Immature natural killer cell (primary cell): ENCODE results near the gene RMND5A. TPM values are rescaled to one million over a fixed set of nuclear protein-coding genes. Genes with fewer than 3 reads are reported as not detected.

Experiments
- DNase-seq, 3 donors: peaks; one replicate each; pipeline ENCODE4 v3.0.0; 2022; ENCODE audit warnings: mixed read lengths in 1 of 3
- H3K27ac Mint-ChIP-seq, 6 donors: one replicate each; pipeline ENCODE4 v1.8.0; 2020; ENCODE audit warnings: mixed read lengths in 6 of 6, mild to moderate bottlenecking in 5 of 6, inconsistent platforms in 4 of 6, moderate library complexity in 3 of 6
- H3K27me3 Mint-ChIP-seq, 3 donors: one replicate each; pipeline ENCODE4 v1.8.0; 2020 to 2021; ENCODE audit warnings: low read depth in 3 of 3, mild to moderate bottlenecking in 3 of 3, mixed read lengths in 3 of 3, moderate library complexity in 3 of 3, inconsistent platforms in 1 of 3
- H3K36me3 Mint-ChIP-seq, 3 donors: one replicate each; pipeline ENCODE4 v1.8.0; 2020; ENCODE audit warnings: mixed read lengths in 3 of 3, inconsistent platforms in 2 of 3, mild to moderate bottlenecking in 2 of 3
- H3K4me1 Mint-ChIP-seq, 2 donors: one replicate each; pipeline ENCODE4 v1.8.0; 2020; ENCODE audit warnings: inconsistent platforms in 2 of 2, mild to moderate bottlenecking in 2 of 2, mixed read lengths in 2 of 2, moderate library complexity in 1 of 2
- H3K4me3 Mint-ChIP-seq, 5 donors: one replicate each; pipeline ENCODE4 v1.8.0; 2020; ENCODE audit warnings: mild to moderate bottlenecking in 5 of 5, mixed read lengths in 5 of 5, inconsistent platforms in 3 of 5, moderate library complexity in 3 of 5
- H3K9me3 Mint-ChIP-seq, 6 donors: one replicate each; pipeline ENCODE4 v1.8.0; 2020; ENCODE audit warnings: mild to moderate bottlenecking in 6 of 6, mixed read lengths in 6 of 6, inconsistent platforms in 4 of 6, moderate library complexity in 3 of 6
- polyA plus RNA-seq, 3 donors: library from polyadenylated mRNA; unstranded; fragments of 300-500 nt; fragmentation: Illumina TruSeq; gene quantifications; one replicate each; pipeline ENCODE4 v1.2.3, GENCODE V29; 2021

The RMND5A gene
- polyA plus RNA-seq, 3 donors from 2014 or later: 14.8 to 27.2 (median 21.3) TPM

DNA sequence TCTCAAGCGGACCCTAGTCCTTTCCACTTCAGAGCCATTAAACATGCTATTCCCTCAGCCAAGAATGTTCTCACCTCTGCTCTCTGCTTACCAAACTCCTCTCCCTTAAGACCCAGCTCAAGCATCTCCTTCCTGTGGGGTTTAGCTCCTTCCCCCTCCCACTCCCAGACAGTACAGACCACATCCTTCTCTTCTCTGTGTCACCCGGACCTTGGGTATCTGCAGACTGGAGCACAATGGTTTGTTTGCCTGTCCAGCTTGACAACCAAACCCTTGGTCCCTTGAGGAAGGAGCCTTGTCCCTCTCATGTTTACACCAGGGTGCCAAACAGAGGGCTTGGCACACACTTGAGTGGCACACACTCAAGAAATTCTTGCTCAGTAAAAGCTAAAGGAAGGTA is 74.8 kb downstream of the RMND5A start:
- H3K27me3 Mint-ChIP-seq: peaks cover 19 to 35% (median 25%) of the 10 kb centered on the region in 3 donors

DNA sequence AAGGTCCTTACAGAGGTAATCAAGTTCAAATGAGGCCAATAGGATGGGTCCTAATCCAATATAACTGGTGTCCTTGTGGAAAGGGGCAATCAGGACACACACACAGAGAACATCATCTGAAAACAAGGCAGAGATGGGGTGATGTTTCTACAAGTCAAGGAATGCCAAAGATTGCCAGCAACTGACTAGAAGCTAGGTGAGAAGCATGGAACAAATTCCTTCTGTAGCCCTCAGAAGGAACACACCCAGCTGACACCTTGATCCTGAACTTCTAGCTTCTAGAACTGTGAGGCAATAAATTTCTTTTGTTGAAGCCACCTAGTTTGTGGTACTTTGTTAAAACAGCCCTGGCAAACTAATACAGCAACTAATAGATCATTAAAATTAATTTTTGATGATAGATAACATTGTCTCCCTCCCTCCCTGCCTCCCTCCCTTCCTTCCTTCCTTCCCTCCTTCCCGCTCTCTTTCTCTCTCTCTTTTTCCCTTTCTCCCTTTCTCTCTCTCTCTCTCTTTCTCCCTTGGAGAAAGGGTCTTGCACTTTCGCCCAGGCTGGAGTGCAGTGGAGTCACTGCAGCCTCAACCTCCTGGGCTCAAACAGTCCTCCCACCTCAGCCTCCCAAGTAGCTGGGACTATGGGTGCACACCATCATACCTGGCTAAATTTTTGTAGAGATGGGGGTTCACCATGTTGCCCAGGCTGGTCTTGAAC is 80.9 kb downstream of the RMND5A start:
- Mint-ChIP-seq H3K4me1 (no peaks in the 10 kb centered on the region), H3K4me3 (no peak overlapping the region), H3K27ac (peak overlapping the region in 1 of 6 donors; percentile 17), H3K36me3 (peaks cover 13 to 20% (median 14%) of the 10 kb centered on the region in 3 donors), H3K9me3 (peaks cover 13 to 26% (median 22%) of the 10 kb centered on the region in 6 donors), H3K27me3 (peaks cover 5 to 7% (median 5%) of the 10 kb centered on the region in 3 donors)
- no peak for DNase-seq

More for the DNA sequence above, 74.8 kb downstream of the RMND5A start:
- Mint-ChIP-seq H3K9me3 (peaks cover 16 to 37% (median 33%) of the 10 kb centered on the region in 6 donors), H3K36me3 (peaks cover 23 to 39% (median 28%) of the 10 kb centered on the region in 3 donors), H3K27ac (peak overlapping the region; percentile 88 to 97 (median 92)), H3K4me1 (peaks cover 49 to 51% of the 10 kb centered on the region in 2 donors), H3K4me3 (peak overlapping the region; percentile 58 to 83 (median 71))
- DNase-seq: peak; percentile 50 to 57 (median 54)

DNA sequence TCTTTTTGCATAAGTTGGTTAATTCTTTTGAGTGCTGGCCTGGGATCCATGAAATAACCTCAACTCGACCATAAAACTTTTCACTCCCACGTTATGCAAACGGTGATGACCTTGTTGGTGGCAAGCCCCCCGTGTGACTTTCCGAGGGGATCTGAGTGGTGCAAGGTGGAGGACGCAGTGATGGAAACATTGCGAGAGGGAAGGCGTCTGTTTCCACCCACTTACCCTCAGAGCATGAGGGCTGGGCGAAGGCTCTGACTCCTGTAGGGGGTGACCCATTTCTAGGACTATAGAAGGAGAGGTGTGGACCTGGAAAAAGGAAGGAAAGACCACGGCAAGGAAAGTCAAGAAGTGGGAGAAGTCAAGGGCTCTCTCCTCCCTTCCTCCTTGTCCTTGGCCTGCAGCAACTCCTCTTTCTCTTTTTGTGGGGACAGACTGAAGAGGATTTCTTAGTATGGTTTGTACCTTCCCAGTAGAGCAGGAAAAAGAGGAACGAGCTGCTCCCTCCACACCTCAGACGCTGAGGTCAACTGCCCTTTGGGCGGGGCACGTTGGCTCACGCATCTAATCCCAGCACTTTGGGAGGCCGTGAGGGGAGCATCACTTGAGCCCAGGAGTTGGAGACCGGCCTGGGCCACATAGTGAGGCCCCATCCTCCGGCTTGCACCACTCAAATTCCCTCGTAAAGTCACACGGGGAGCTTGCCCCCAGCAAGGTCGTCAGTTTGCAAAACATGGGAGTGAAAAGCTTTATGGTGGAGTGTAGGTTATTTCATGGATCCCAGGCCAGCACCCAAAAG is 86.2 kb downstream of the RMND5A start:
- Mint-ChIP-seq H3K4me3 (peak overlapping the region in 4 of 5 donors; percentile 33 to 41 (median 38)), H3K36me3 (no peaks in the 10 kb centered on the region), H3K27me3 (peaks cover 17 to 31% (median 30%) of the 10 kb centered on the region in 3 donors), H3K4me1 (peaks cover 29 to 38% of the 10 kb centered on the region in 2 donors), H3K27ac (peak overlapping the region in 4 of 6 donors; percentile 26 to 74 (median 54)), H3K9me3 (no peaks in the 10 kb centered on the region)
- DNase-seq: no peak

GRCh38 chr2:86807133-86807467 is 87.0 kb downstream of the RMND5A start:
- Mint-ChIP-seq H3K27ac (peak overlapping the region; percentile 45 to 89 (median 81)), H3K36me3 (peaks cover 0 to 6% (median 0%) of the 10 kb centered on the region in 3 donors), H3K4me1 (peaks cover 29 to 38% of the 10 kb centered on the region in 2 donors), H3K4me3 (peak overlapping the region; percentile 76 to 94 (median 88)), H3K27me3 (peaks cover 17 to 33% (median 32%) of the 10 kb centered on the region in 3 donors), H3K9me3 (no peaks in the 10 kb centered on the region)
- DNase-seq: no peak

DNA sequence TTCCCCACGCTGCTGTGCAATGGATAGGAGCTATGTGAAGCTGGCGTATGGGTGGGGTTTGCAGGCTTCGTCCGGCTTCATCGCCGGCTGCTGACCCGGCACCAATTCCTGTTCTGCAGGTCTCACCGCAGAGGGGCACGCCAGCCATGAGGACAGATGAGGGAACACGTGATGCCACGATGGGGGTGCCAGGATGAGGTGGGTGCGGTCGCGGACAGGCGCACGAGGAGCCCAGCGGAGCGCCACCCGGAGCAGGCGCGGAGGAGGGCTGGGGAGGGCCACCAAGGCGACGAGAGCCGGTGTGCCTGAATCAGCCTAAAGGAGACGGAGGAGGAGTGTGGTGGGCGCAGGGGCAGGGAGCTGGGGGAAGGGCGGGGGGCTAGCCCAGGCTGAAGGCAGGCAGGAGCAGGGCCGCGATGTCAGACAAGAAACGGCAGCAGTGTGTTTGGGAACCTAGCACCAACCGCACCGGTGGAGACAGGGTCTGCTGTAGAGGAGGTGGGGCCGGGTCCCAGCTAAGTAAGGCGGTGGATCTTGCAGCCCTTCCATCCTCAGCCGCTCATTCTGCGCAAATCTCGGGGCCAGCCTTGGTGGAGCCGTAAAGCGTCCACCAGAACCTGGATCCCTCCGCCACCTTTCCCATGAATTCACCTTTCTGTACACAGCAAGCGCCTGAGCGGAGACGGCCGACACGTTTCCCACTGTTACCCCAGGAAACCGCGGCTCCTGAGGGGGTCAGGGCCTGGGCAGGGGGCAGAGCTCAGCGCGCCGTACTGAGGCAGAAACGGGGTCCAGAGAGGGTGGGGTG is 87.6 kb downstream of the RMND5A start:
- peak; percentile 61 to 71 (median 65) for DNase-seq
- H3K4me1 Mint-ChIP-seq: peaks cover 29 to 38% of the 10 kb centered on the region in 2 donors
- peak overlapping the region; percentile 45 to 89 (median 81) for H3K27ac Mint-ChIP-seq
- H3K36me3 Mint-ChIP-seq: peaks cover 0 to 8% (median 0%) of the 10 kb centered on the region in 3 donors
- peaks cover 19 to 37% (median 33%) of the 10 kb centered on the region in 3 donors for H3K27me3 Mint-ChIP-seq
- peak overlapping the region; percentile 76 to 94 (median 88) for H3K4me3 Mint-ChIP-seq
- no peaks in the 10 kb centered on the region for H3K9me3 Mint-ChIP-seq

DNA sequence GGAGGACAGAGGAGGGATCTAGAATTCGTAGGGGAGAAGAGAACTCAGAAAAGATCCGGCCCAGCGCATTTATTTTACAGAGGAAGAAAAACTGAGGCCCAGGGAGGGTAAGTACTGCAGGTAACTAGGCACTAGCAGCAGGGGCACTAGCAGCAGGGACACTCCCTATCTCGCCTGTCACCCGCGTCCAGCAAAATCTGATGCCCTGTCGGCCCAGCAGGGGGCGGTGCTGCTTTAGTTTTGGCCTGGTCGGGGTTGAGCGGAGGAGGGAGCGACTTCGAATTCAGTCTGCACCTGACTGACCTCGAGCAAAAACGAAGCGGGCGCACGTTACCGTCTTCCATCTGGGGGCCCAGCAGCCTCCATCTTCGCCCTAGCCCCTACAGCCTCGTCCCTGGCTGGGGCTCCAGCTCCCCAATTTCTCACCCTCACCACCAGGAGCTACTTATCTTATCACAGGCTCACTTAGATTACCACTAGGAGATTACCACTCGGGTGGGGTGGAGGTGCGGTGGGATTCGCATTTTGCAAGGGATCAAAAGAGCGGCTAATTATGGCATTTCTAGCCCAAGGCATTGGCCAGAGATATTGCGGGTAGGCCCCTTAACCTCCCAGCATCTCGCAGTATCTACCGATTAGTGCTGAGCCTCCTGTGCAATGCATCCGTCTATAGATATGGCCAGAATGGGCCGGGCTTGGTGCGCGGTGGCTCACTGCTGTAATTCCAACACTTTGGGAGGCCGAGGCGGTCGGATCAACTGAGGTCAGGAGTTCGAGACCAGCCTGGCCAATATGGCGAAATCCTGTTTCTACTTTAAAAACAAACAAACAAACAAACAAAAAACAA is 88.4 kb downstream of the RMND5A start:
- no peaks in the 10 kb centered on the region for H3K9me3 Mint-ChIP-seq
- peaks cover 21 to 37% (median 33%) of the 10 kb centered on the region in 3 donors for H3K27me3 Mint-ChIP-seq
- DNase-seq: peak; percentile 86 to 90 (median 89)
- peak overlapping the region; percentile 44 to 89 (median 75) for H3K27ac Mint-ChIP-seq
- H3K4me3 Mint-ChIP-seq: peak overlapping the region; percentile 76 to 94 (median 88)
- H3K36me3 Mint-ChIP-seq: peaks cover 0 to 8% (median 0%) of the 10 kb centered on the region in 3 donors
- peaks cover 29 to 38% of the 10 kb centered on the region in 2 donors for H3K4me1 Mint-ChIP-seq

DNA sequence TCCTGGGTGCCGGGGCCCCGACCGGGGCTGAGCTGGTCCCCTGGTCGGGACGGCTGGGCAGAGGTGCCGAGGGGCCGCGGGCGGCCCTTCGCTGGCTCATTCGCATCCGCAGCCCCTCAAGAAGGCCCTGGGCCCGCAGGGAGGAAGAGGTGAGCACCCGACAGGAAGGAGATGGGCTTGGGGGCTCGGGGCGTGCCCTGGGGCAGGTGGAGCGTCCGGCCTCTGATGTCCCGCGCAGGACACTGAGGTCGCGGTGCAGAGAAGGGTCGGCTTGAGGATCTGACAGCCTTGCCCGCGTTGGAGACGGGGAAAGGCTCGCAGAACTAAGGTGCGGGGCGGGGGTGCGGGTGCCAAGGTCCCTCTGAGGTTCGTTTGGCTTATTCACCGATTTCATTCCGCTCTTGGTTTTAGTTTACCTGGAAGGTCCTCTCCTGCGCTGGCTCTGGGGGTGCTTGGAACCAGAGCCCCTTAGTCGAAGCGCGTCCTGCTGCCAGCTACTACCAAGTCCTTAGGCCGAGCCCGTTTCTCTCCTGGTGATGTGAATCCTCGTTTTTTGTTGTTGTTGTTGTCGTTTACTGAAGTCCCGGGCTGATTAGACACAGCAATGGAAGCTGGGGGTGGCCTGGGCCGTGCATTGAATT is 89.5 kb downstream of the RMND5A start:
- DNase-seq: no peak
- peak overlapping the region; percentile 17 to 72 (median 57) for H3K4me3 Mint-ChIP-seq
- peaks cover 21 to 37% (median 33%) of the 10 kb centered on the region in 3 donors for H3K27me3 Mint-ChIP-seq
- H3K27ac Mint-ChIP-seq: peak overlapping the region in 1 of 6 donors; percentile 31
- H3K4me1 Mint-ChIP-seq: peaks cover 29 to 38% of the 10 kb centered on the region in 2 donors
- H3K36me3 Mint-ChIP-seq: peaks cover 0 to 8% (median 0%) of the 10 kb centered on the region in 3 donors
- H3K9me3 Mint-ChIP-seq: no peaks in the 10 kb centered on the region

GRCh38 chr2:86815611-86816010 is 95.5 kb downstream of the RMND5A start:
- peaks cover 6 to 16% (median 7%) of the 10 kb centered on the region in 3 donors for H3K27me3 Mint-ChIP-seq
- no peak overlapping the region for H3K27ac Mint-ChIP-seq
- no peak overlapping the region for H3K4me3 Mint-ChIP-seq

GRCh38 chr2:86818114-86818801 is 98.2 kb downstream of the RMND5A start:
- Mint-ChIP-seq H3K27ac (no peak overlapping the region), H3K36me3 (peaks cover 0 to 5% (median 0%) of the 10 kb centered on the region in 3 donors), H3K4me3 (no peak overlapping the region), H3K9me3 (no peaks in the 10 kb centered on the region), H3K27me3 (peaks cover 2 to 6% (median 3%) of the 10 kb centered on the region in 3 donors), H3K4me1 (no peaks in the 10 kb centered on the region)
- DNase-seq: no peak

More at GRCh38 chr2:86815611-86816010, 95.5 kb downstream of the RMND5A start:
- Mint-ChIP-seq H3K9me3 (no peaks in the 10 kb centered on the region), H3K4me1 (peaks cover 0 to under 1% of the 10 kb centered on the region in 2 donors), H3K36me3 (peaks cover 0 to 8% (median 0%) of the 10 kb centered on the region in 3 donors)
- no peak for DNase-seq

- peaks cover 2 to 6% (median 4%) of the 10 kb centered on the region in 3 donors for H3K27me3 Mint-ChIP-seq
- no peaks in the 10 kb centered on the region for H3K4me1 Mint-ChIP-seq
- no peak overlapping the region for H3K4me3 Mint-ChIP-seq
- DNase-seq: no peak
- no peaks in the 10 kb centered on the region for H3K9me3 Mint-ChIP-seq
- peaks cover 0 to 5% (median 0%) of the 10 kb centered on the region in 3 donors for H3K36me3 Mint-ChIP-seq
- no peak overlapping the region for H3K27ac Mint-ChIP-seq
Measured at GRCh38 chr2:86818957-86819356, 98.9 kb downstream of the RMND5A start.

DNA sequence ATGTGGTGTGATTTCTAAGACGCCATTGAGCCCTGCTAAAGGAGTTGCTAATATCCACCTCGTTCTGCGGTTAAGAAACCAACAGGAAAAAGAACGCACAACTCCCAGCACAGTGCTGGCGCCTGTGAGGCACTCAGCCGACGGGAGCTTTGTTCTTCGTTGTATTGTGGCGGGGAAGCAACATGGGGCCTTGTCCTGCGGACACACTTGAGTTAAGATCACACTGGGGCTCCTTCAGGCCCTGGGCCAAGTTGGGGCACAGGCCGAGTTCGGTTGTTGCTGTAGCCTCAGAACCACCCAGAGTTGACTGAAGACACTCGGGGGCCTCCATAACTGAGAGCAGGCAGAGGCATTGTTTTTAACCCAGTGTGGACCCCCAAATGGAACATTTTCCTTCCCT is 101.2 kb downstream of the RMND5A start:
- Mint-ChIP-seq H3K9me3 (no peaks in the 10 kb centered on the region), H3K27ac (no peak overlapping the region), H3K4me1 (peaks cover 0 to 5% of the 10 kb centered on the region in 2 donors), H3K27me3 (peaks cover 0 to 4% (median 0%) of the 10 kb centered on the region in 3 donors), H3K36me3 (peaks cover 0 to 5% (median 0%) of the 10 kb centered on the region in 3 donors), H3K4me3 (no peak overlapping the region)
- DNase-seq: no peak
